Adrenal gland (tissue), 12 donors: Measurements from ENCODE around the gene ARL6IP6. TPM values are rescaled to one million over a fixed set of nuclear protein-coding genes. Genes with fewer than 3 reads are reported as not detected.

Source experiments
- DNase-seq, 7 donors: peaks; one replicate each; pipeline ENCODE4 v3.0.0-alpha.2; 2019 to 2020
- H3K27ac ChIP-seq, 5 donors: fragments of 200-600 bp; sonication (generic) in 4 of 5; 1 replicate in 3 of 5; 2 replicates in 2 of 5; pipeline versions ENCODE4 v1.5.1 to v1.8.0; 2016 to 2020; ENCODE audit warnings: mild to moderate bottlenecking in 1 of 5
- H3K27me3 ChIP-seq: fragments of 200-600 bp; 2 replicates; pipeline ENCODE4 v1.8.0; 2021
- H3K36me3 ChIP-seq, 2 donors: fragments of 200-600 bp; replicated peaks in 1 of 2; 1 replicate in 1 of 2; 2 replicates in 1 of 2; pipeline versions ENCODE4 v1.5.1 to v1.8.0; 2018 to 2022
- H3K4me1 ChIP-seq, 2 donors: fragments of 200-600 bp; replicated peaks in 1 of 2; 1 replicate in 1 of 2; 2 replicates in 1 of 2; pipeline versions ENCODE4 v1.5.1 to v1.8.0; 2018 to 2021
- H3K4me3 ChIP-seq, 4 donors: fragments of 200-600 bp; sonication (generic) in 3 of 4; one replicate each; pipeline ENCODE4 v1.5.1; 2016 to 2018
- H3K9me3 ChIP-seq, 3 donors: fragments of 200-600 bp; sonication (generic) in 1 of 3; replicated peaks in 1 of 3; 1 replicate in 2 of 3; 2 replicates in 1 of 3; pipeline versions ENCODE4 v1.5.1 to v1.8.0; 2016 to 2021
- CTCF ChIP-seq, 6 experiments: fragments of 450-650 bp in 4 of 6; fragments of 200-600 bp in 2 of 6; sonication (generic) in 1 of 6; IDR thresholded peaks; 1 replicate in 5 of 6; 2 replicates in 1 of 6; pipeline versions ENCODE4 v1.5.1 to v1.8.0; 2016 to 2021; ENCODE audit warnings: antibody characterized with exemption in 6 of 6, mild to moderate bottlenecking in 2 of 6, moderate library complexity in 1 of 6
- POLR2A ChIP-seq, 2 donors: fragments of 450-650 bp; IDR thresholded peaks; one replicate each; pipeline ENCODE4 v1.6.1; 2017; ENCODE audit warnings: antibody characterized with exemption in 2 of 2, mild to moderate bottlenecking in 2 of 2, moderate library complexity in 1 of 2
- WGBS, 4 donors: extraction: QIAGEN DNeasy Blood & Tissue Kit in 2 of 4; methylation state at CpG; one replicate each; pipeline versions ENCODE4 v1.1.5 to v1.1.7; 2013 to 2017; 5-methylcytosine and 5-hydroxymethylcytosine counted together
- intact Hi-C, 2 donors: fragments of 100-400 bp; cut with DNase I; formaldehyde crosslinking; loops; one replicate each; pipeline versions ENCODE4 v1.14.1 to v1.15.0; 2022 to 2023
- polyA plus RNA-seq, 3 donors: library from polyadenylated mRNA; stranded (reverse); fragments of 200-250 nt in 2 of 3; fragments of 350-450 nt in 1 of 3; fragmentation: Illumina TruSeq in 1 of 3; extraction: RNeasy Lipid Tissue Mini Kit (QIAGEN cat#74804) in 1 of 3; gene quantifications; one replicate each; pipeline ENCODE4 v1.2.3, GENCODE V29; 2013 to 2014
- total RNA-seq, 9 donors: library from RNA; depleted of rRNA in 4 of 9; stranded (reverse); fragments of >200 nt in 4 of 9; fragments of 120-200 nt in 1 of 9; fragmentation: NEBNext Ultra II Directional in 1 of 9; extraction: Animal tissue kit (Norgen Biotek cat#: 25700) in 1 of 9; gene quantifications; one replicate each; pipeline versions ENCODE4 v1.1.0 to v1.2.4, GENCODE V29; 2013 to 2023
- donor health status: healthy with polysubstance abuse.
- donor health status: Bipolar disorder and iron deficiency.
- donor health status: DM: yes; HTN: yes; CAD: no.
- donor health status: DM: no; HTN: no; CAD: no.
- donor health status: DM: no; HTN: no; CAD: no.
- donor health status: DM: yes; HTN: yes; CAD: no.

ARL6IP6 gene
- total and polyA plus RNA-seq, 12 donors, result 5.0 to 24.5 (median 11.8) TPM

- H3K27ac ChIP-seq, result no peak overlapping the region
- intact Hi-C loops, result no loop called here
- H3K36me3 ChIP-seq, result no peaks in the 10 kb centered on the region
- WGBS, 4 donors, result 87 to 91% (median 88%) methylated on average over 2 of the region's 2 CpGs
- DNase-seq, result no peak
- H3K27me3 ChIP-seq, result no peaks in the 10 kb centered on the region
- H3K4me1 ChIP-seq, result no peaks in the 10 kb centered on the region
- no peak overlapping the region for H3K4me3 ChIP-seq
- TF ChIP-seq POLR2A (IDR thresholded peaks at IDR 0.05) (no peak), CTCF (IDR thresholded peaks at IDR 0.05) (no peak)
- no peaks in the 10 kb centered on the region for H3K9me3 ChIP-seq
These were observed 63.8 kb downstream of the ARL6IP6 start for GRCh38 chr2:152782171-152782570.

- Histone ChIP-seq H3K4me1 (no peaks in the 10 kb centered on the region), H3K27me3 (no peaks in the 10 kb centered on the region), H3K9me3 (no peaks in the 10 kb centered on the region), H3K36me3 (no peaks in the 10 kb centered on the region), H3K4me3 (no peak overlapping the region), H3K27ac (no peak overlapping the region)
- intact Hi-C loops, result no loop called here
- WGBS, 4 donors, result 81 to 95% (median 83%) methylated on average over 8 to 9 of the region's 9 CpGs
- TF ChIP-seq CTCF (IDR thresholded peaks at IDR 0.05), result no peak
- TF ChIP-seq POLR2A (IDR thresholded peaks at IDR 0.05), result no peak
- no peak for DNase-seq
These were observed 72.5 kb downstream of the ARL6IP6 start for GRCh38 chr2:152790883-152791282.

- no peaks in the 10 kb centered on the region for H3K4me1 ChIP-seq
- H3K36me3 ChIP-seq, result no peaks in the 10 kb centered on the region
- H3K9me3 ChIP-seq, result no peaks in the 10 kb centered on the region
- no peak overlapping the region for H3K4me3 ChIP-seq
- 67 to 76% (median 72%) methylated on average over 3 of the region's 3 CpGs for WGBS, 4 donors
- intact Hi-C loops, result no loop called here
- H3K27me3 ChIP-seq, result no peaks in the 10 kb centered on the region
- DNase-seq, result no peak
- H3K27ac ChIP-seq, result no peak overlapping the region
- no peak for TF ChIP-seq POLR2A (IDR thresholded peaks at IDR 0.05)
- TF ChIP-seq CTCF (IDR thresholded peaks at IDR 0.05), result no peak
These were observed 73.6 kb downstream of the ARL6IP6 start for GRCh38 chr2:152791979-152792378.

GRCh38 chr2:152792974-152793373 lies 74.6 kb downstream of the ARL6IP6 start:
- intact Hi-C loops, result no loop called here
- no peak for TF ChIP-seq POLR2A (IDR thresholded peaks at IDR 0.05)
- 83 to 87% (median 85%) methylated on average over 4 of the region's 4 CpGs for WGBS, 4 donors
- Histone ChIP-seq H3K27ac (no peak overlapping the region), H3K27me3 (no peaks in the 10 kb centered on the region), H3K4me3 (no peak overlapping the region), H3K4me1 (no peaks in the 10 kb centered on the region), H3K9me3 (no peaks in the 10 kb centered on the region), H3K36me3 (no peaks in the 10 kb centered on the region)
- no peak for DNase-seq

- Histone ChIP-seq H3K4me1 (no peaks in the 10 kb centered on the region), H3K27me3 (no peaks in the 10 kb centered on the region), H3K27ac (no peak overlapping the region), H3K4me3 (no peak overlapping the region), H3K36me3 (no peaks in the 10 kb centered on the region), H3K9me3 (no peaks in the 10 kb centered on the region)
- WGBS, 4 donors, result 72 to 80% (median 73%) methylated on average over 1 of the region's 1 CpG
- TF ChIP-seq CTCF (IDR thresholded peaks at IDR 0.05), result no peak
- no peak for TF ChIP-seq POLR2A (IDR thresholded peaks at IDR 0.05)
- DNase-seq, result no peak
- intact Hi-C loops, result no loop called here
These were observed 78.5 kb downstream of the ARL6IP6 start for GRCh38 chr2:152796941-152797340.
